Prostate gland (tissue), 2 donors: ENCODE data around the gene AASDHPPT. TPM values are rescaled to one million over a fixed set of nuclear protein-coding genes. Genes with fewer than 3 reads are reported as not detected.

Source experiments
- DNase-seq: peaks from one replicate; pipeline ENCODE4 v3.0.0-alpha.2; 2019; ENCODE audit warnings: low spot score
- H3K27ac ChIP-seq, 2 donors: fragments of 200-600 bp; sonication (generic); 2 replicates each; pipeline ENCODE4 v1.5.1; 2017 to 2019
- H3K27me3 ChIP-seq: fragments of 200-600 bp; sonication (generic); replicated peaks from 2 replicates; pipeline ENCODE4 v1.5.1; 2019; ENCODE audit not compliant: insufficient read depth
- H3K36me3 ChIP-seq, 2 donors: fragments of 200-600 bp; sonication (generic); 1 replicate in 1 of 2; 2 replicates in 1 of 2; pipeline versions ENCODE4 v1.5.1 to v1.8.1; 2017 to 2019
- H3K4me1 ChIP-seq: fragments of 200-600 bp; sonication (generic); replicated peaks from 2 replicates; pipeline ENCODE4 v1.5.1; 2019
- H3K4me3 ChIP-seq, 2 donors: fragments of 200-600 bp; sonication (generic); 2 replicates each; pipeline ENCODE4 v1.5.1; 2017 to 2019
- H3K9me3 ChIP-seq: fragments of 200-600 bp; sonication (generic); 2 replicates; pipeline ENCODE4 v1.5.1; 2017
- CTCF ChIP-seq, 4 experiments: fragments of 200-600 bp in 2 of 4; fragments of 450-650 bp in 2 of 4; sonication (generic) in 2 of 4; IDR thresholded peaks; 1 replicate in 3 of 4; 2 replicates in 1 of 4; pipeline ENCODE4 v1.5.1; 2016 to 2019; ENCODE audit warnings: antibody characterized with exemption in 4 of 4, mild to moderate bottlenecking in 2 of 4, moderate library complexity in 2 of 4
- POLR2A ChIP-seq: fragments of 450-650 bp; IDR thresholded peaks from one replicate; pipeline ENCODE4 v1.6.1; 2016; ENCODE audit warnings: antibody characterized with exemption, mild to moderate bottlenecking
- POLR2AphosphoS5 ChIP-seq: sonication (generic); formaldehyde crosslinking; IDR thresholded peaks from one replicate; pipeline ENCODE4 v1.6.1; 2017; ENCODE audit warnings: antibody characterized with exemption
- WGBS: methylation state at CpG from one replicate; pipeline ENCODE4 v1.1.5; 2018; 5-methylcytosine and 5-hydroxymethylcytosine counted together
- intact Hi-C: fragments of 100-400 bp; cut with DNase I; formaldehyde crosslinking; loops from one replicate; pipeline ENCODE4 v1.14.2; 2022
- total RNA-seq, 2 donors: library from RNA; depleted of rRNA; stranded (reverse); fragments of >200 nt; gene quantifications; one replicate each; pipeline ENCODE4 v1.1.0, GENCODE V29; 2016

AASDHPPT gene
- total RNA-seq, 2 donors from 2014 or later = 37.2 to 37.8 TPM

GRCh38 chr11:106132582-106133354 is 55.3 kb downstream of the AASDHPPT start:
- Histone ChIP-seq H3K27me3 (no peaks in the 10 kb centered on the region), H3K9me3 (no peaks in the 10 kb centered on the region), H3K4me1 (no peaks in the 10 kb centered on the region), H3K36me3 (no peaks in the 10 kb centered on the region), H3K4me3 (no peak overlapping the region), H3K27ac (no peak overlapping the region)
- intact Hi-C loops = no loop called here
- WGBS = 84% methylated on average over 3 of the region's 3 CpGs
- TF ChIP-seq CTCF (IDR thresholded peaks at IDR 0.05) (no peak), POLR2A (no peak), POLR2AphosphoS5 (no peak)
- no peak for DNase-seq

GRCh38 chr11:106133529-106133928 is 56.1 kb downstream of the AASDHPPT start:
- DNase-seq = no peak
- Histone ChIP-seq H3K27me3 (no peaks in the 10 kb centered on the region), H3K4me3 (no peak overlapping the region), H3K9me3 (no peaks in the 10 kb centered on the region), H3K27ac (no peak overlapping the region), H3K36me3 (no peaks in the 10 kb centered on the region), H3K4me1 (no peaks in the 10 kb centered on the region)
- TF ChIP-seq CTCF (IDR thresholded peaks at IDR 0.05) (no peak), POLR2A (no peak), POLR2AphosphoS5 (no peak)
- intact Hi-C loops = no loop called here

- H3K27ac ChIP-seq = no peak overlapping the region
- intact Hi-C loops = no loop called here
- DNase-seq = no peak
- no peaks in the 10 kb centered on the region for H3K36me3 ChIP-seq
- H3K4me3 ChIP-seq = no peak overlapping the region
- no peaks in the 10 kb centered on the region for H3K4me1 ChIP-seq
- H3K9me3 ChIP-seq = peaks cover 3% of the 10 kb centered on the region
- H3K27me3 ChIP-seq = no peaks in the 10 kb centered on the region
- no peak for TF ChIP-seq POLR2A
- TF ChIP-seq POLR2AphosphoS5 = no peak
- TF ChIP-seq CTCF (IDR thresholded peaks at IDR 0.05) = no peak
Measured at GRCh38 chr11:106137061-106137460, 59.6 kb downstream of the AASDHPPT start.

- Histone ChIP-seq H3K27me3 (no peaks in the 10 kb centered on the region), H3K4me1 (no peaks in the 10 kb centered on the region), H3K27ac (no peak overlapping the region), H3K9me3 (peaks cover 3% of the 10 kb centered on the region), H3K36me3 (no peaks in the 10 kb centered on the region), H3K4me3 (no peak overlapping the region)
- TF ChIP-seq CTCF (IDR thresholded peaks at IDR 0.05) = no peak
- TF ChIP-seq POLR2AphosphoS5 = no peak
- no peak for TF ChIP-seq POLR2A
- DNase-seq = no peak
- intact Hi-C loops = no loop called here
- WGBS = 17% methylated on average over 1 of the region's 1 CpG
Measured at GRCh38 chr11:106137758-106138157, 60.3 kb downstream of the AASDHPPT start.

Other genes starting within 250 kb of the AASDHPPT start
- 10 to 100 TPM; 11.5 to 22.5 TPM for gene MSANTD4, start 55.4 kb upstream of the AASDHPPT start, total RNA-seq
- 1 to 10 TPM; 3.8 to 7.3 TPM for gene KBTBD3, start 315 bp upstream of the AASDHPPT start, total RNA-seq